GM11168 (cell line): ENCODE measurements around the gene ADD2.

ENCODE experiments used
- in situ Hi-C: fragments of 300-500 bp; cut with MboI; formaldehyde crosslinking; loops from one replicate; pipeline ENCODE4 v1.12.0; 2022; ENCODE audit warnings: low sequenced_read_pairs; ENCODE audit not compliant: unreplicated experiment

ADD2 gene

DNA sequence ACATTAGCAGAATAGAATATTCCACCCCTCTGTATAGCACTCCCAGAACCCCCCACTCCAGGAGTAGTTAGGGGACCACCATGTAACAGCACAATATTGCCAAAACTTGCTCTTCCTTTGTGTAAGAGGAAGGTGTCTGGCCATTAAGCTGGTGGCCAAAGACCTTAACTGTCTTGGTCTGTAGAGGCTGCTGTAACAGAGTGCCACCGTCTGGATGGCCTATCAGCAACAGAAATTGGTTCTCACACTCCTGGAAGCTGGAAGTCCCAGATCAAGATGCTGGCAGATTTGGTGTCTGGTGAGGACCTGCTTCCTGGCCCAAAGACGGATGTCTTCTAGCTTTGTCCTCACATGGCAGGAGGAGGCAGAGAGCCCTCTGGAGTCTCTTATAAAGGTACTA, 152.8 kb downstream of the ADD2 start:
- in situ Hi-C loops, result loop anchor here (5.0 kb wide), 1 partner anchor 298 kb away; no protein-coding TSS in a partner anchor

GRCh38 chr2:70613521-70613920, 154.5 kb downstream of the ADD2 start:
- in situ Hi-C loops, result no loop called here

DNA sequence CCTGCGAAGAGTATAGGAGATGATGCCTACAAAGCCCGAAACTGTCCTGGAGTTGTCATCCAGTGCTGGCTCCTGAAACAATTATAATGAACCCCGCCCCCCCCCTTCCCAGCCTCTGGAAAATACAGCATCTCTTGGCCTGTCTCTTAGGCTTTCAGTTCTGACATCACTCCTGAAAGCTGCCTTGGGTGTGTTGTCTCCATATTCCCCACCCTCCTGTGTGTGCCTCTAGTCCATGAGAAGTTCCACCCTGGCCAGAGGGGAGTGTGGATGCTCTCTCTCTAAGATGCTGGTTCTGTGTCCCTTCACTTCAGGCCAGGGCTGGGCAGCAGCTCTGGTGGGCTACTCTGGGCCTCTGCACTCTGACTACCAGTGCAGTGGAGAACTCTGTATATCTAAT, 155.4 kb downstream of the ADD2 start:
- in situ Hi-C loops, result no loop called here

DNA sequence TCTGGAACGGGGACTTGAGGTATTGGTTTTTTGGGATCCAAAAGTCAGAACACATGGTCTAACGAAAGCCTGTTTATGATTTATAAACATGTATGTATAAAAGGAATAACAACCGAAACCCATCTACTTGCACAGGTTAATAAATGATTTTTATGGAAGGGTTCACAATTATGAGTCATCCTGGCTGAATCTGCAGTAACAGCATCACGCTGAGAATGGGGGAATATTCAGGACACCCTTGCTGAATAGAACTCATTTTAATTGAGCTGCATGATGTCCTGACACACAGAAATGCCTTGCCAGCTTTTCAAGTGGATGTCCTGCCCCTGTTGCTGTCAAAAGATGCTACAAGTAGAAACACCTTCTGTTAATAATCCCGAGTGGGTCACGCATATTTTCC, 159.6 kb downstream of the ADD2 start:
- in situ Hi-C loops, result no loop called here

- in situ Hi-C loops, result no loop called here
These were observed 160.9 kb downstream of the ADD2 start for GRCh38 chr2:70607121-70607561.
